Measurements from ENCODE around the gene PIP4K2A. TPM values are rescaled to one million over a fixed set of nuclear protein-coding genes. Genes with fewer than 3 reads are reported as not detected.

The PIP4K2A gene
- total RNA-seq, 1 donor from 2014 or later: 28.6 TPM

Other genes with a start within 250 kb of the PIP4K2A start
- gene ARMC3, start 213.5 kb upstream of the PIP4K2A start, total RNA-seq: 0.07 and 0.23 TPM in 2 replicates

All from epithelial cell of proximal tubule (primary cell).